NCI-H510A treated with DMSO at 0.1 percent for 48 hours (cell line): Measurements from ENCODE around the gene PI4K2B.
"Not testable (repeated sequence)": the region's sequence is repeated elsewhere in the genome, so short reads cannot be mapped to it uniquely, and the experiment has no call there.

Source experiments
- DNase-seq: peaks from one replicate; lab custom pipeline; 2025; lab: John Stamatoyannopoulos, UW

Gene PI4K2B

GRCh38 chr4:25242195-25242594 lies 8.4 kb downstream of the PI4K2B start:
- not testable (repeated sequence) for DNase-seq

- no peak for DNase-seq
Measured at GRCh38 chr4:25245181-25245580, 11.3 kb downstream of the PI4K2B start.

GRCh38 chr4:25246680-25247611 lies 13.1 kb downstream of the PI4K2B start:
- no peak for DNase-seq

- not testable (repeated sequence) for DNase-seq
Measured at GRCh38 chr4:25248875-25249274, 15.0 kb downstream of the PI4K2B start.

- not testable (repeated sequence) for DNase-seq
Measured at GRCh38 chr4:25249494-25249893, 15.7 kb downstream of the PI4K2B start.

DNA sequence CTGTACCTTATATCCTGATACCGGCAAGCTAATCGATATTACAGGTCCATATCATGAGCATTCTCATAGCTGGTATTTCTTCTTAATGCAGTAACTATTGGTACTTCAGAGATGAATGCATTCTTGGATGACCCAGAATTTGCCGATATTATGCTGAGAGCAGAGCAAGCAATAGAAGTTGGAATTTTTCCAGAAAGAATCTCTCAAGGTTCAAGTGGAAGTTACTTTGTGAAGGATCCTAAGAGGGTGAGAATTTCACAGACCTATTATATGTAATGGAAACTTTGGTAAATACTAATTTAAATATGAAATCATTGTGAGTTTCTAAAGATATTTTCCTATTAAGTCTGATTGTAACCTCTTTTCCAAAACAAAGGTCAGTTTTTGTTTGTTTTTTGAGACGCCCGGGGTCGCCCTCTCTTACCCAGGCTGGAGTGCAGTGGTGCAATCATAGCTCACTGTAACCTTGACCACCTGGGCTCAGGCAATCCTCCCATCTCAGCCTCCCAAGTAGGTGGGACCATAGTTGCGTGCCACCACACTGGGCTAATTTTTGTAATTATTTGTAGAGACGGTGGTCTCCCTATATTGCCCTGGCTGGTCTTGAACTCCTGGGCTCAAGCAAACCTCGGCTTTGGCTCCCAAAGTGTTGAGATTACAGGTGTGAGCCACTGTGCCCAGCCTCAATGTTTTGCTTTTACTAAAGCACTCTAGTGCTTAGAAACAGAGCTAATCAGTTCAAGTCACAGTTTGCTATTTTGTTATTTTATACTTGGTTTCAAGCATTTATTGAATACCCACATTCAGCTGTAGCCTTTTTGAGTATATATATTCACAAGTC lies 18.6 kb downstream of the PI4K2B start:
- DNase-seq = no peak

GRCh38 chr4:25253071-25253445 lies 19.2 kb downstream of the PI4K2B start:
- no peak for DNase-seq

GRCh38 chr4:25253786-25254185 lies 20.0 kb downstream of the PI4K2B start:
- not testable (repeated sequence) for DNase-seq

GRCh38 chr4:25258980-25259578 lies 25.2 kb downstream of the PI4K2B start:
- DNase-seq = no peak

DNA sequence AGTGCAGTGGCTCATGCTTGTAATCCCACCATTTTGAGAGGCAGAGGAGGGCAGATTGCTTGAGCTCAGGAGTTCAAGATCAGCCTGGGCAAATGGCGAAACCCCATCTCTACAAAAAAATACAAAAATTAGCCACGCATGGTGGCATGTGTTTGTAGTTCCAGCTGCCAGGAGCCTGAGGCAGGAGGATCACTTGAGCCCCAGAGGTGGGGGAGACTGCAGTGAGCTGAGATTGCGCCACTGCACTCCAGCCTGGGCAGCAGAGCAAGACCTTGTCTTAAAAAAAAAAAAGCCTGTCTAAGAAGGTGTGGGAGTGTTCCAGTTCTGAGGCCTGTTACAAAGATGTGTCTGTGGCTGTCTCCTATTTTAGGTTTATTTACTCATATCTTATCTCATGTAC lies 38.0 kb downstream of the PI4K2B start:
- no peak for DNase-seq

GRCh38 chr4:25280210-25280609 lies 46.4 kb downstream of the PI4K2B start:
- DNase-seq = no peak

- no peak for DNase-seq
Measured at GRCh38 chr4:25283948-25284347, 50.1 kb downstream of the PI4K2B start.

DNA sequence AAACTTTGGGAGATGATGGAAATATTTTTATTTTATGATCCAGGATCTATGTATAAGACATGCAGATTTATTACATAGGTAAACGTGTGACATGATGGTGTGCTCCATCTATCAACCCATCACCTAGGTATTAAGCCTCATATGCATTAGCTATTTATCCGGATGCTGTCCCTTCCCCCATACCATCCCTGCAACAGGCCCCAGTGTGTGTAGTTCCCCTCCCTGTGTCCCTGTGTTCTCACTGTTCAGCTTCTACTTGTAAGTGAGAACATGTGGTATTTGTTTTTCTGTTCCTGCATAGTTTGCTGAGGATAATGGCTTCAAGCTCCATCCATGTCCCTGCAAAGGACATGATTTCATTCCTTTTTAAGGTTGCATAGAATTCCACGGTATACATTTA lies 50.6 kb downstream of the PI4K2B start:
- DNase-seq = no peak

DNA sequence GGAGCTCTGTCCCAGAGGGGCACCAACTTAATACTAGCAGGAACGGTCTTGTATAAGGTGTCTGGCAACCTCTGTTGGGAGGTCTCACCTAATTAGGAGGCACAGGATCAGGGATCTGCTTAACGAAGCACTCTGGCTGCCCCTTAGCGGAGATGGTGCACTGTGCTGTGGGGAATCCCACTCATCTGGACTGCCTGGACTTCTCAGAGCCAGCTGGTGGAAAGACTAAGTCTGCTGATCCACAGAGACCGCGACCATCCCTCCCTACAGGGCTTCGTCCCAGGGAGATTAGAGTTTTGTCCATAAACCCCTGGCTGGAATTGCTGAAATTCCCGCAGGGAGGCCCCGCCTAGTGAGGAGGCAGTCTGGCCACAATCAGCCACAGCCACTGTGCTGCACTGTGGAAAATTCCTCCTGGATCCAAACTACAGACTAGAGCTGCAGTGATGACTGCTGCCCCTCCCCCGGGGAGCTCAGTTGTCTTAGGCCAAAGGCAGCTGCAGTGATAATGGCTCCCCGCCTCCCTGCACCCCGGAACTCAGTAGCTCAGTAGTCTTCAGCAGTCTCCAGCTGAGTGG lies 56.7 kb downstream of the PI4K2B start:
- no peak for DNase-seq

DNA sequence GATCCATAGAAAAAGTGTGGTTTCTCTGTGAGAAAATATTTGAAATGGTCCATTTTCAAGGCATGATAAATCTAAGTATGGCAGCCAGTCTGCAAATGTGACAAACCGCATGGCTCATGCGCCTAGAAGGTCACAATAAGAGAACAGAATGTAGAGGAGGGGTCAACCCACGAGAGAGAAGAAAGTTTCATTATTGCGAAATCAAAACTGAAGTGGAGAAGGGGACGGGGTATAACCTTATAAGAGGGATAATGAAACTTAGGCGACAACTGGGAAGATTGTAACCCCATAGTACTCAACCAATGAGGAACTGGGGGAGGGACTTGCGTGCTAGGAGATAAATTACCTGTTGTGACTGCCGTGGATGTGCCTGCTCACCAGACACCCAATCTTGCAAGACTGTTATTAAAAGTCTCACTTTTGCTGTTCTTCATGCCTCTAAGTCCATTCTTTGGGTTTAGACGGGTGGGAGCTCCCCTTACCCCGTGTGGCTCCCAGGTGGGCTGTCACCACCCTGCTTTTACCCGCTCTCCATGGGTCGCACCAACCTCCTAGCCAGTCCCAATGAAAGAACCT lies 57.4 kb downstream of the PI4K2B start:
- DNase-seq = no peak

- DNase-seq = no peak
Measured at GRCh38 chr4:25297528-25298242, 63.9 kb downstream of the PI4K2B start.

DNA sequence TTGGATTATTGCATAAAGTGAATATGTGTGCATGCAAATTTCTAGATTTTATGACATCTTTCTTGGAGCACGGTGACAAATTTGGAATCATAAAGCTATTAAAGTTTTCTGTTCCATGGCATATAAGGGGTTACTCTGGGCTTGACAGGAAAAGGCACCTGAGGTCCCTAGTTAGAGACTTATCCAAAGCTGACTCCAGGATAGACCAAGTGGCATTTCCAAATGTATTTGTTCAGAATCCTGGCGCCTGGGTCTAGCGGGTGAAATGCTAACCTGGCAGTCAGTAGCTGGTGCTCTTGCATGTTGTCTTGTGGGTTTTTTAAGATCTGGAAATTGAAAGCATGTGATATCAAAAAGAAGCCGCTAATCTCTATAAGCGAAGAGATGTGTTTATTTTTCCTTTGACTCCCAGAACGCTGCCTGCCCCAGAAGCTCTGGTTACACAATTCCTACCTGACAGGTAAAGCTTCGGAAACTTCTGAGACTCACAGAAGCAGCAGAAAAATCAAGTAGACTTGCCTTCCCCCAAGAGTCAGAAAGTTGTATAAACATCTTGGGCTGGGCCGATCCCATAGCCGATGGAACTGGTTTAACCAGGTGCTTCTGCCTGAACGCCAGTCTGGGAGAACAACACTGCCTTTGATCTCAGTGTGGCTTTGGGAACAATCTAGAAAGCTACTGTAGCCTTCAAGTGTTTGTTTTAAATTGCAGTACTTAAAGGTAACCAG lies 65.8 kb downstream of the PI4K2B start:
- peak; percentile 84 for DNase-seq

DNA sequence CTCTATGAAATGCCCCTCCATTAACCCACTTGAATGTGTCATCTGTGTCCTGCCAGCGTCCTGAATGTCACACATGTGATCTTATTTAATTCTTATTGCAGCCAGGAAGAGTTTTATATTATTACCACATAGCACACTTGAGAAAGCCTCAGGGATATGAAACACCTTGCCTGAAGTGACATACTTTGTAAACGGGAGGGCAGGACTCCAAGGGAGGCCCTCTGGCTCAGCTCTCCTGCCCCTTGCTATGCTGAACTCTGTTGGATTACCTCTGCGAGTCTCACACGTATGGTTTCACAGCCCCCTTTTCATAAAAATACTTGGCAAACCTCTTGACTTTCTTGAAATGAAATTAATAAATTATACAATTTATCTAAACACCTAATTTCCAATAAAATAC lies 67.6 kb downstream of the PI4K2B start:
- DNase-seq = no peak

GRCh38 chr4:25302626-25303025 lies 68.8 kb downstream of the PI4K2B start:
- no peak for DNase-seq

DNA sequence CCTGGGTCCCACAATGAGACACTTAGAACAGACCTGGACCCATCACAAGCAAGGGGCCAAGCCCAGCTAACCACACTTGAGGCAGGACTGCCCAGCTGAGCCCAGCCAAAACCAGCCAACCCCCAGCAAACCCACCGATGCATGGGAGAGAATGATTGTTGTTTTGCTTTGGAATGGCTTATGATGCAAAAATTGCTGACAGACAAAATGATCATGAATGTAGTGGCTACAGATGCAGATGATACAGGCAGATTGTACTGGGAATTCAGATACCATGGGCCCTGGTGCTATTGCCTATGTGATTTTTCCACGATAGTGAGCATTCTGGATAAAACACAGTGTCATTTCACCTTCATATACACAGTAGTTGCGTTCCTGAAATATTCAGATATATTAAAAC lies 69.7 kb downstream of the PI4K2B start:
- DNase-seq = no peak
